Measurements from ENCODE around the gene CNTNAP4. TPM values are rescaled to one million over a fixed set of nuclear protein-coding genes. Genes with fewer than 3 reads are reported as not detected.
A peak's percentile ranks its signal among the peaks of the same experiment; 100 is the strongest.

CNTNAP4 gene
- polyA plus RNA-seq, 2 of the 4 experiments (the other 2 are of a cell fraction), result not detected

DNA sequence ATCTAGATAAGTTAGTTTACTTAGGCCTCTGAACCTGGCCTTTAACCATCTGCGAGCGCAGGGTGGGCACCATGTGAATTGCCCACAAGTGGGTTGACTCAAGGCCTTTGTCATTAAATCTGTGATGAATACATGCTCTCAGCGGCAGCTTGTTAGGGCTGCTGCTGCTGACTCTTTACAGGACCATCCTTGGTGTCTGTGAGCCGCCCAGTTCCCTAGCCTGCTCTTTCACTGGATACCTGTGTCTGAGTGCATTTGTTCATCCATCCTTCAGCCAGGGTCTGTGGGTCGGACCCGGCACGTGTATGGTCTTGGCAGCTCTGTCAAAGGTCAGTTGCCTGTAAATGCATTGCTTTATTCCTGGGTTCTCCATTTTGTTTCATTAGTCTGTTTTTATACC is 321.3 kb downstream of the CNTNAP4 start:
- Histone ChIP-seq H3K9me3 (no peaks in the 10 kb centered on the region), H3K27ac (no peak overlapping the region), H3K4me1 (no peaks in the 10 kb centered on the region), H3K4me2 (no peak overlapping the region), H3K4me3 (no peak overlapping the region)
- ChIA-PET CTCF (no interaction called here), POLR2A (no interaction called here)
- ATAC-seq, result no peak
- FAIRE-seq, result no peak
- WGBS (ENCODE audit: missing lambda C conversion rate), result 35% methylated on average over 7 of the region's 7 CpGs
- no peak for DNase-seq (ENCODE audit: low read depth in 1 of 2, low spot score in 1 of 2)
- TF ChIP-seq KDM5A (IDR thresholded peaks at IDR 0.05), result no peak
- no peak for TF ChIP-seq USF2 (IDR thresholded peaks at IDR 0.05)
- TF ChIP-seq PHF8 (IDR thresholded peaks at IDR 0.05; ENCODE audit: borderline replicate concordance, low read depth), result no peak
- no peak for TF ChIP-seq JUN (IDR thresholded peaks at IDR 0.05)
- no peak for TF ChIP-seq E2F6 (IDR thresholded peaks at IDR 0.05; ENCODE audit: borderline replicate concordance, low read depth)

DNA sequence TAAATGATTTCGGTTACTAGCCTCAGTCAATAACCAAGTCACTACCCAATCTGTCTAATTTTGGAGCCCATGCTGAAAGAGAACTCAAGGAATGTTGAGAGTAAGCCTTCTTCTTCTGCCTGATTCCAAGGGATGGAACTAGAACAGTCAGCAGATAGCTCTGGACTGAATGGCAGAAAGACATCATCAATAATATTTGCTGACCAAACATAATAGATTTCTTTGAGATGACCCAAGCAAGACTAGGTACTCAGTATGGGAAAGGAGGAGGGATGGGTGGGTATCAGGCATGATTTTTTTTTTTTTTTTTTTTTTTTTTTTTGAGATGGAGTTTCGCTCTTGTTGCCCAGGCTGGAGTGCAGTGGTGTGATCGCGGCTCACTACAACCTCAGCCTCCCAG is 330.1 kb downstream of the CNTNAP4 start:
- Histone ChIP-seq H3K27ac (no peak overlapping the region), H3K4me1 (no peaks in the 10 kb centered on the region), H3K9me3 (no peaks in the 10 kb centered on the region), H3K4me2 (no peak overlapping the region), H3K4me3 (no peak overlapping the region)
- ChIA-PET POLR2A (no interaction called here), CTCF (no interaction called here)
- TF ChIP-seq SMC3 (IDR thresholded peaks at IDR 0.05) (no peak), MYC (IDR thresholded peaks at IDR 0.05; ENCODE audit: borderline replicate concordance, low read length) (no peak), MAFK (IDR thresholded peaks at IDR 0.05; ENCODE audit: partially characterized antibody) (peak; percentile 57), USF2 (IDR thresholded peaks at IDR 0.05) (no peak), PBX3 (IDR thresholded peaks at IDR 0.05) (no peak), RNF2 (IDR thresholded peaks at IDR 0.05; ENCODE audit: borderline replicate concordance, low read depth) (no peak)
- FAIRE-seq, result no peak
- DNase-seq (ENCODE audit: low read depth in 1 of 2, low spot score in 1 of 2), result no peak
- 53% methylated on average over 4 of the region's 4 CpGs for WGBS (ENCODE audit: missing lambda C conversion rate)
- no peak for ATAC-seq

Small RNAs within 50 kb of the gene (small RNA-seq; reads per million reads assigned to genes)
- 0 reads per million in 6 experiments for gene RF00133
- gene RN7SKP233, result 0 reads per million in 6 experiments

Measured in A549 (cell line).